WTC11 (cell line): ENCODE results near the gene SHROOM1. TPM values are rescaled to one million over a fixed set of nuclear protein-coding genes. Genes with fewer than 3 reads are reported as not detected.

Source experiments
- ATAC-seq: fragments of 200-7000 bp; cut with Tn5 transposase; 2 replicates; pipeline ENCODE4 v1.10.0; 2021; ENCODE audit warnings: mild to moderate bottlenecking, moderate library complexity
- CTCF ChIA-PET: fragments of 300-600 bp; sonication (Branson Sonifier 250); formaldehyde crosslinking; loops from one replicate; lab custom pipeline; 2021; ENCODE audit warnings: antibody characterized with exemption; lab: Charles Lee
- POLR2A ChIA-PET: fragments of 350-600 bp; sonication (Branson Sonifier 250); formaldehyde crosslinking; loops from one replicate; lab custom pipeline; 2021; ENCODE audit warnings: antibody characterized with exemption; lab: Charles Lee
- DNase-seq: peaks from one replicate; pipeline ENCODE4 v3.0.0; 2021; ENCODE audit warnings: low spot score
- H3K27ac Mint-ChIP-seq: 2 replicates; pipeline ENCODE4 v1.8.0; 2021; ENCODE audit warnings: mixed read lengths
- H3K27me3 Mint-ChIP-seq: 2 replicates; pipeline ENCODE4 v1.8.0; 2021; ENCODE audit warnings: low read depth, mild to moderate bottlenecking, moderate library complexity, mixed read lengths
- H3K36me3 Mint-ChIP-seq: 2 replicates; pipeline ENCODE4 v1.8.0; 2021; ENCODE audit warnings: mixed read lengths
- H3K4me1 Mint-ChIP-seq: 2 replicates; pipeline ENCODE4 v1.8.0; 2022; ENCODE audit warnings: mixed read lengths
- H3K4me3 Mint-ChIP-seq: 2 replicates; pipeline ENCODE4 v1.8.0; 2021; ENCODE audit warnings: mild to moderate bottlenecking, moderate library complexity, mixed read lengths
- H3K9me3 Mint-ChIP-seq: 2 replicates; pipeline ENCODE4 v1.8.0; 2021; ENCODE audit warnings: mixed read lengths
- ARID4B ChIP-seq: sonication (generic); formaldehyde crosslinking; IDR thresholded peaks from 2 replicates; pipeline ENCODE4 v1.8.0; 2023; ENCODE audit warnings: missing genetic modification reagents, mild to moderate bottlenecking, borderline replicate concordance
- CDX4 ChIP-seq: fragments of 250-450 bp; sonication (Bioruptor Pico); IDR thresholded peaks from 2 replicates; pipeline ENCODE4 v1.9.0; 2021; ENCODE audit warnings: moderate library complexity, mild to moderate bottlenecking, inconsistent platforms, borderline replicate concordance
- E2F4 ChIP-seq: sonication (generic); formaldehyde crosslinking; IDR thresholded peaks from 2 replicates; pipeline ENCODE4 v1.8.1; 2022; ENCODE audit warnings: low read depth, mild to moderate bottlenecking, moderate library complexity, missing genetic modification reagents, borderline replicate concordance
- E2F5 ChIP-seq: sonication (generic); formaldehyde crosslinking; IDR thresholded peaks from 2 replicates; pipeline ENCODE4 v1.8.1; 2022; ENCODE audit warnings: mild to moderate bottlenecking, moderate library complexity, missing genetic modification reagents
- EMX1 ChIP-seq: fragments of 250-450 bp; sonication (Bioruptor Pico); IDR thresholded peaks from 2 replicates; pipeline ENCODE4 v1.8.0; 2021; ENCODE audit warnings: mild to moderate bottlenecking
- ETV6 ChIP-seq: sonication (generic); formaldehyde crosslinking; IDR thresholded peaks from 2 replicates; pipeline ENCODE4 v1.8.1; 2022; ENCODE audit warnings: mild to moderate bottlenecking, missing genetic modification reagents
- FOXJ3 ChIP-seq: sonication (generic); formaldehyde crosslinking; IDR thresholded peaks from 2 replicates; pipeline ENCODE4 v1.9.0; 2021; ENCODE audit warnings: missing genetic modification reagents, mild to moderate bottlenecking, borderline replicate concordance
- FOXK1 ChIP-seq: sonication (generic); formaldehyde crosslinking; IDR thresholded peaks from 2 replicates; pipeline ENCODE4 v1.8.0; 2022; ENCODE audit warnings: mild to moderate bottlenecking, moderate library complexity, missing genetic modification reagents
- JAZF1 ChIP-seq: fragments of 250-450 bp; sonication (Bioruptor Pico); IDR thresholded peaks from 2 replicates; pipeline ENCODE4 v1.9.0; 2021; ENCODE audit warnings: moderate library complexity, mild to moderate bottlenecking, inconsistent platforms
- KAT7 ChIP-seq: sonication (generic); formaldehyde crosslinking; IDR thresholded peaks from 2 replicates; pipeline ENCODE4 v1.8.1; 2023; ENCODE audit warnings: missing genetic modification reagents, mild to moderate bottlenecking, borderline replicate concordance
- RELA ChIP-seq: sonication (generic); formaldehyde crosslinking; IDR thresholded peaks from 2 replicates; pipeline ENCODE4 v1.8.1; 2022; ENCODE audit warnings: missing genetic modification reagents, mild to moderate bottlenecking, borderline replicate concordance
- SOX15 ChIP-seq: fragments of 250-450 bp; sonication (Bioruptor Pico); IDR thresholded peaks from 2 replicates; pipeline ENCODE4 v1.9.0; 2021; ENCODE audit warnings: mild to moderate bottlenecking
- ZBTB21 ChIP-seq: sonication (generic); formaldehyde crosslinking; IDR thresholded peaks from 2 replicates; pipeline ENCODE4 v1.8.1; 2023; ENCODE audit warnings: mild to moderate bottlenecking, missing genetic modification reagents, borderline replicate concordance
- ZNF121 ChIP-seq: sonication (generic); formaldehyde crosslinking; IDR thresholded peaks from 2 replicates; pipeline ENCODE4 v1.8.0; 2023; ENCODE audit warnings: missing genetic modification reagents
- ZNF423 ChIP-seq: fragments of 250-450 bp; sonication (Bioruptor Pico); IDR thresholded peaks from 2 replicates; pipeline ENCODE4 v2.1.2; 2022; ENCODE audit warnings: mild to moderate bottlenecking, moderate library complexity
- ZNF671 ChIP-seq: fragments of 250-450 bp; sonication (Bioruptor Pico); IDR thresholded peaks from 2 replicates; pipeline ENCODE4 v1.8.0; 2021; ENCODE audit warnings: mild to moderate bottlenecking
- total RNA-seq: library from RNA; stranded (reverse); gene quantifications from 3 replicates; pipeline ENCODE4 v1.2.3, GENCODE V29; 2021
- TF ChIP-seq, protein P1 (sequence below): sonication (generic); formaldehyde crosslinking; IDR thresholded peaks from 2 replicates; pipeline ENCODE4 v1.8.0; 2022; ENCODE audit warnings: mild to moderate bottlenecking, missing genetic modification reagents
- TF ChIP-seq, protein P2 (sequence below): sonication (generic); formaldehyde crosslinking; IDR thresholded peaks from 2 replicates; pipeline ENCODE4 v1.8.1; 2022; ENCODE audit warnings: low read depth, missing genetic modification reagents, borderline replicate concordance
- TF ChIP-seq, protein P3 (sequence below): sonication (generic); formaldehyde crosslinking; IDR thresholded peaks from 2 replicates; pipeline ENCODE4 v1.8.1; 2023; ENCODE audit warnings: mild to moderate bottlenecking, missing genetic modification reagents, moderate library complexity
- TF ChIP-seq, protein P4 (sequence below): sonication (generic); formaldehyde crosslinking; IDR thresholded peaks from 2 replicates; pipeline ENCODE4 v1.8.1; 2023; ENCODE audit warnings: mild to moderate bottlenecking, missing genetic modification reagents

SHROOM1 gene
- total RNA-seq, 1 experiment from 2014 or later, result 8.1 TPM

- Mint-ChIP-seq H3K4me3 (no peak overlapping the region), H3K4me1 (peaks cover 12% of the 10 kb centered on the region), H3K9me3 (no peaks in the 10 kb centered on the region), H3K36me3 (no peaks in the 10 kb centered on the region), H3K27ac (no peak overlapping the region), H3K27me3 (peaks cover 3% of the 10 kb centered on the region; the same call in 1 of the 2 replicates)
- TF ChIP-seq RELA (CRISPR knock-in tag) (no peak), KAT7 (CRISPR knock-in tag) (no peak), E2F4 (CRISPR knock-in tag) (no peak), ARID4B (CRISPR knock-in tag) (no peak), ZBTB21 (CRISPR knock-in tag) (no peak), ZNF423 (no peak), JAZF1 (CRISPR knock-in tag) (no peak), FOXK1 (CRISPR knock-in tag) (no peak), SOX15 (CRISPR knock-in tag) (no peak), ZNF121 (CRISPR knock-in tag) (no peak), ZNF671 (CRISPR knock-in tag) (no peak), E2F5 (CRISPR knock-in tag) (no peak), FOXJ3 (CRISPR knock-in tag) (no peak), EMX1 (CRISPR knock-in tag) (no peak), CDX4 (no peak), ETV6 (CRISPR knock-in tag) (no peak)
- TF ChIP-seq, protein P1, sequence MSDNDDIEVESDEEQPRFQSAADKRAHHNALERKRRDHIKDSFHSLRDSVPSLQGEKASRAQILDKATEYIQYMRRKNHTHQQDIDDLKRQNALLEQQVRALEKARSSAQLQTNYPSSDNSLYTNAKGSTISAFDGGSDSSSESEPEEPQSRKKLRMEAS (CRISPR knock-in tag), result no peak
- TF ChIP-seq, protein P2, sequence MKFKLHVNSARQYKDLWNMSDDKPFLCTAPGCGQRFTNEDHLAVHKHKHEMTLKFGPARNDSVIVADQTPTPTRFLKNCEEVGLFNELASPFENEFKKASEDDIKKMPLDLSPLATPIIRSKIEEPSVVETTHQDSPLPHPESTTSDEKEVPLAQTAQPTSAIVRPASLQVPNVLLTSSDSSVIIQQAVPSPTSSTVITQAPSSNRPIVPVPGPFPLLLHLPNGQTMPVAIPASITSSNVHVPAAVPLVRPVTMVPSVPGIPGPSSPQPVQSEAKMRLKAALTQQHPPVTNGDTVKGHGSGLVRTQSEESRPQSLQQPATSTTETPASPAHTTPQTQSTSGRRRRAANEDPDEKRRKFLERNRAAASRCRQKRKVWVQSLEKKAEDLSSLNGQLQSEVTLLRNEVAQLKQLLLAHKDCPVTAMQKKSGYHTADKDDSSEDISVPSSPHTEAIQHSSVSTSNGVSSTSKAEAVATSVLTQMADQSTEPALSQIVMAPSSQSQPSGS (CRISPR knock-in tag), result no peak
- TF ChIP-seq, protein P3, sequence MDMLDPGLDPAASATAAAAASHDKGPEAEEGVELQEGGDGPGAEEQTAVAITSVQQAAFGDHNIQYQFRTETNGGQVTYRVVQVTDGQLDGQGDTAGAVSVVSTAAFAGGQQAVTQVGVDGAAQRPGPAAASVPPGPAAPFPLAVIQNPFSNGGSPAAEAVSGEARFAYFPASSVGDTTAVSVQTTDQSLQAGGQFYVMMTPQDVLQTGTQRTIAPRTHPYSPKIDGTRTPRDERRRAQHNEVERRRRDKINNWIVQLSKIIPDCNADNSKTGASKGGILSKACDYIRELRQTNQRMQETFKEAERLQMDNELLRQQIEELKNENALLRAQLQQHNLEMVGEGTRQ (CRISPR knock-in tag), result no peak
- TF ChIP-seq, protein P4, sequence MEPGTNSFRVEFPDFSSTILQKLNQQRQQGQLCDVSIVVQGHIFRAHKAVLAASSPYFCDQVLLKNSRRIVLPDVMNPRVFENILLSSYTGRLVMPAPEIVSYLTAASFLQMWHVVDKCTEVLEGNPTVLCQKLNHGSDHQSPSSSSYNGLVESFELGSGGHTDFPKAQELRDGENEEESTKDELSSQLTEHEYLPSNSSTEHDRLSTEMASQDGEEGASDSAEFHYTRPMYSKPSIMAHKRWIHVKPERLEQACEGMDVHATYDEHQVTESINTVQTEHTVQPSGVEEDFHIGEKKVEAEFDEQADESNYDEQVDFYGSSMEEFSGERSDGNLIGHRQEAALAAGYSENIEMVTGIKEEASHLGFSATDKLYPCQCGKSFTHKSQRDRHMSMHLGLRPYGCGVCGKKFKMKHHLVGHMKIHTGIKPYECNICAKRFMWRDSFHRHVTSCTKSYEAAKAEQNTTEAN (CRISPR knock-in tag), result no peak
- ChIA-PET CTCF (interaction anchor here (1.5 kb wide), 1 partner anchor 41 kb away, joined by 3 read pairs; no protein-coding TSS in a partner anchor), POLR2A (no interaction called here)
- DNase-seq (no peak), ATAC-seq (no peak)
Measured at GRCh38 chr5:132860742-132861141, 30.3 kb upstream of the SHROOM1 start.
